OCI-M1 (cell line): ENCODE data around the gene SH3BP5.

Experiments used
- DNase-seq: peaks from one replicate; lab custom pipeline; 2025; lab: John Stamatoyannopoulos, UW

Gene SH3BP5

GRCh38 chr3:15243822-15244482 is 88.4 kb downstream of the SH3BP5 start:
- peak; percentile 20 for DNase-seq

DNA sequence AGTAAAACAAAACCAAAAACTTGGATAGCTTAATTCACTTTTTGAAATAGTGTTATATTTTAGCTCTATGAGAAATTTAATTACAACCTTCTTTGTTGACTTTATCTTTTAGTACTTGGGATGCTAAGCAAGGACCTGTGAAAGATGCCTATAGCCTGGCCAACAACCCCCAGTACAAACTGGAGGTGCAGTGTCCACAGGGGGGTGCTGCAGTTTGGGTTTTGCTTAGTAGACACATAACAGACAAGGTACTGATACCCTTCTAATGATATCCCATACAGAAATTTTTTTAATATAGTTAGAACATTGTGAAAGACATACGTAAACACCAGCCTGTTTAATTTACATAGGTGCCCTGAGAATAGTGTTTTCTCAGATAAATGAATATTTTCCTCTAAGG is 91.0 kb downstream of the SH3BP5 start:
- peak; percentile 37 for DNase-seq

DNA sequence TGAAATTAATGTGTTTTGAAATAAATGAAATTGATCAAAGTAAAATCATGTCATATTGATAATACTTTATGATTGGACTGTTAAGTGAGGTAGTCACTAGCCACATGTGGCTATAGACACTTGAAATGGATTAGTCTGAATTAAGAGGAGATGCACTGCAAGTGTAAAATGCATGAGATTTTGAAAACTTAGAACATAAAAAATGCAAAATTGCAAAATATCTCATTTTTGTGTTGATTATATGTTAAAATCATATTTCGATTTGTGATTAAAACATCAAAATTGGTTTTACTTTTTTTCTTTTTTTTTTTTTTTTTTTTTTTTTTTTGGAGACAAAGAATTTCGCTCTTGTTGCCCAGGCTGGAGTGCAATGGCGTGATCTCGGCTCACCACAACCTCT is 103.1 kb downstream of the SH3BP5 start:
- no peak for DNase-seq

GRCh38 chr3:15228147-15228546 is 104.2 kb downstream of the SH3BP5 start:
- no peak for DNase-seq

DNA sequence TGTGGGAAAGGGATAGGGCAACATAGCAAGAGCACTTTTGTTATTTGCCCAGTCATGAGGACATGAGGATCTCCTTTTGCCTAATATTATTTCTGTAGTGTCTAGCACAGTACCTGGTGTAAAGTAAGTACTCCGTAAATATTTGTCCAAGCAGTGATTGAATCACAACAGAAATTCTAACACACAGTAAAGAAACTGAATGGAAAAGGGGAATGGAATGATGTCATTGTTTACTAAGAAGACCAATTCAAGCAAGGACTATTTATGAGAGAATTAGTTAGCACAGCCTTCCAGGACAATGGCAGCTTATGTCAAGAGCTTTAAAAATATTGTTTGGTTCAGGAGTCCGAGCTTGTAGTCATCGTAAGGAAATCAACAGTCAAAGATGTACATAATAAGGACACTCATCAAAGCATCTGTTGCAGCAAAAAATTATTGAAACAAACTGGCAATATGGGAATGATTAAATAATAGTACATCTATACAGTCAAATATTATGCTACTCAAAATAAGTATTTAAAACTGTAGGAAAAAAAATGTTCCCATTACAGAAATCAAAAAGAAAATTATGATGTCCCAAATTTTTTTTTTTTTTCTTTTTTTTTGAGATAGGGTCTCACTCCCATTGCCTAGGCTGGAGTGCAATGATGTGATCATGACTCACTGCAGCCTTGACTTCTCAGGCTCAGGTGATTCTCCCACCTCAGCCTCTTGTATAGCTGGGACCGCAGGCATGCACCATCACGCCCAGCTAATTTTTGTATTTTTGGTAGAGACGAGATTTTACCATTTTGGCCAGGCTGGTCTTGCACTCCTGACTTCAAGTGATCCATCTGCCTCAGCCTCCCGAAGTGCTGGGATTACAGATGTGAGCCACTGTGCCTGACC is 108.5 kb downstream of the SH3BP5 start:
- DNase-seq = no peak

DNA sequence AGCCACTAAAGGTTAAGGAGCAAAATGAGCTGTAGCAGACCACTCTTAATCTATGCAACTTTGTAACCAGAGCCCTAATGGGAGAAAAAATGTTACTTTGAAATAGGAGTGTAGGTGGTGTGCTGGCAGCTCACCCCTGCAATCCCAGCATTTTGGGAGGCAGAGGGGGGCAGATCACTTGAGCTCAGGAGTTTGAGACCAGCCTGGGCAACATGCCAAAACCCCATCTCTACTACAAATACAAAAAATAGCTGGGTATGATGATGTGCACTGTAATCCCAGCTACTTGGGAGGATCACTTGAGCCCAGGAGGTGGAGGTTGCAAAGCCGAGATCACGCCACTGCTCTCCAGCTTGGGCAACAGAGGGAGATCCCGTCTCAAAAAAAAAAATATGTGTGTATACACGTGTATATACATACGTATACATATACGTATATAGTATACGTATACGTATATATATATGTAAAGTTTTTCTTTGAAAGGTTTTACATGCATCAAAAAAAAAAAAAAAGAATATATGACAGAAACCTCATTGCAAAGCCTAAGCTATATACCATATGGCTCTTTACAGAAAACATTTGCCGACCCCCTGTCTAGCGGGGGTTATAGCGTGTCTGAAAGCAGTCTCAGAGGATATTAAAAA is 110.7 kb downstream of the SH3BP5 start:
- DNase-seq = no peak

- DNase-seq = no peak
Observed at GRCh38 chr3:15220661-15221060, 111.7 kb downstream of the SH3BP5 start.

DNA sequence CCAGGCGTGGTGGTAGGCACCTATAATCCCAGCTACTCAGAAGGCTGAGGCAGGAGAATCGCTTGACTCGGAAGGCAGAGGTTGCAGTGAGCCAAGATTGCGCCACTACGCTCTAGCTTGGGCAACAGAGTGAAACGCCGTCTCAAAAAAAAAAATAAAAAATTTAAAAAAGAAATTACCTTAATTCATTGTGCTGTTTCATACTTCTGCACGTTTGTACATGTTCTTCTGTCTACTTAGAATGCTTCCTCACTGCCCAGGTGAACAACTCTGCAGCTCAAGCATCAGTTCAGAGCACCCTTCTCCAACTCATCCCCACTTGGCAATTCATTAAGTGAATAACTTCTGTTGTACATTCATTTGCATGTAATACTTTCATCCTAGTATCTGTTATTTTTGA is 112.3 kb downstream of the SH3BP5 start:
- DNase-seq = no peak

- no peak for DNase-seq
Observed at GRCh38 chr3:15218689-15219088, 113.7 kb downstream of the SH3BP5 start.

- no peak for DNase-seq
Observed at GRCh38 chr3:15217841-15218267, 114.5 kb downstream of the SH3BP5 start.

- no peak for DNase-seq
Observed at GRCh38 chr3:15217011-15217671, 115.2 kb downstream of the SH3BP5 start.

DNA sequence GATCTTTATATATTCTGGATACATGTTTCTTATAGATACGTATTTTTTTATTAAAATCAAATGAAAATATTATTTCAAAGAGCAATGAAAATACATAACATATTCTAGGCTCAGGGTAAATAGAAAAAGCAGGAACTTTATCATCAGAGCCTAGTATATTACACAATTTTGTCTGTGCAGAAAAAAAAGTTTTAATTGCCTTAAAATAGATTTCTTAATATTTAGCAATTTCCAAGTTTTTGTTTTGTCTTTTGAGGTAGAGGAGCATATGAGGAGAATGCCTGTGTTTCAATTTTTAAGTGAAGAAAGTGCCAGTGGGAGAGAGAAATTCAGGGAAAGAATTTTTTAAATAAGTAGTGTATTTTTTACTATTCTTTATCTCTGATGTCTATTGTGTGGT is 115.9 kb downstream of the SH3BP5 start:
- DNase-seq = no peak

DNA sequence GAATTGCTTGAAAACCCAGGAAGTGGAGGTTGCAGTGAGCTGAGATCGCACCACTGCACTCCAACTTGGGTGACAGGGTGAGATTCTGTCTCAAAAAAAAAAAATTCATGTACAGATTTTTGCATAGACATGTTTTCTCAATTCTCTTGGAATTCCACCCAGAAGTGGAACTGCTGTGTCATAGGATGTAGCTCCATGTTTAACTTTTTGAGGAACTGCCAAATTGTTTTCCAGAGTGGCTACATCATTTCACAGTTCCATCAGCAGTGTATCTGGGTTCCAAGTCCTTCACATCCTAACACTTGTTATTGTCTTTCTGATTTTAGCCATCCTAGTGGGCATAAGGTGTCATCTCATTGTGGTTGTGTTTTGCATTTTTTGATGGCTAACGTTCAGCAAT is 116.4 kb downstream of the SH3BP5 start:
- DNase-seq = no peak

- DNase-seq = no peak
Observed at GRCh38 chr3:15214758-15215157, 117.6 kb downstream of the SH3BP5 start.

- no peak for DNase-seq
Observed at GRCh38 chr3:15211937-15212336, 120.4 kb downstream of the SH3BP5 start.

DNA sequence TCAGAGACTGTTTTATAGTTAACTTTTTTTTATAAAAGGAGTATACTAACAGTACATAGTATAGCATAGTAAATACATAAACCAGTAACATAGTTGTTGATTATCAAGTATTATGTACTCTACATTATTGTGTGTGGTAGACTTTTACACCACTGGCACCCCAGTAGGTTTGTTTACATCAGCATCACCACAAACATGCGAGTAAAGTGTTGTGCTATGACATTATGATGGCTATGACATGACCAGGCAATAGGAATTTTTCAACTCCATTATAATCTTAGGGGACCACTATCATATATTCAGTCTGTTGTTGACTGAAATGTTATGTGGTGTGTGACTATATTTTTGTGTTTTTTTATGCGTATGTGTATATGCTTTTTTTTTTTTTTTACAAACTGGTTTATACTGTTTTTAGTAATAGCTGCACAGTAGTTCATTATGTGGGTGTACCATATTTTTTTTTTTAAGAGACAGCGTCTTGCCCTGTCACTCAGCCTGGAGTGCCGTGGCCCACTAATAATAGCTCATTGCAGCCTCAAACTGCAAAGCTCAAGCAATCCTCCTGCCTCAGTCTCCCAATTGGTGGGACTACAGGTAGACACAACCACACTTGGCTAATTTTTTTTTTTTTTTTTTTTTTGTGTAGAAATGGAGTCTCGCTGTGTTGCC is 124.4 kb downstream of the SH3BP5 start:
- DNase-seq = peak; percentile 31

DNA sequence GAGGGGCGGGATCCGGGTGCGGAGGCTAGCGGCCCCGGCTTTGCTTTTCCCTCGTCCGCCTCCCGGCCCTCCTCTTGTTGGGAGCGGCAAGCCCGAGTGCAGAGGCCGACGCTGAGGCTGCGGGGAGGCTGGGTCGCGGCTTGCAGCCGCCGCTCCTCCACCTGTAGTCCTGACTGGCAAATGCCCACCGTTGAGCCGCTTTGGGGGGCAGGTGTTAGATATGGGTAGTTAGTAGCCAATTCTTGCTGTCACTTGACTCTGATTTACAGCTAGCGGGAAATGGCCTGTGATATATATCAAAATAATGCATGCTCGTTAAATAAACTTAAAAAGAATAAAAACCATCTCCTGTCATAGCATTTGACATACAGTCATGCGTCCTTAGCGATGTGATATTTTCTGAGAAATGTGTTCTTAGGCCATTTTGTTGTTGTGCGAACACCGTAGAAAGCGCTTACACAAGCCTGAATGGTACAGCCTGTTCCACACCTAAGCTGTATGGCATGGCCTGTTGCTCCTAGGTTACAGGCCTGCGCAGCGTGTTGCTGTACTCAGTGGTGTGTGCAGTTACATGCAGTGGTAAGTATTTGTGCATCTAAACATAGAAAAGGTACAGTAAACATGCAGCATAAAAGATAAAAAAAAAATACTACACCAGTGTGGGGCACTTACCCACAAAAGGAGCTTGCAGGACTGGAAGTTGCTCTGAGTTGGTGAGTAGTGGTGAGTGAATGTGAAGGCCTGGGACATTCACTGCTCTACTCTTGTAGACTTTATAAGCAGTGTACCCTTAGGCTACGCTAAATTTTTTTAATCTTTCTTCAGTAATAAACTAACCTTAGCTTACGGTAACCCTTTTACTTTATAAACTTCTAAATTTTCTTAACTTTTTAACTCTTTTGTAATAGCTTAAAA is 125.5 kb downstream of the SH3BP5 start:
- no peak for DNase-seq

DNA sequence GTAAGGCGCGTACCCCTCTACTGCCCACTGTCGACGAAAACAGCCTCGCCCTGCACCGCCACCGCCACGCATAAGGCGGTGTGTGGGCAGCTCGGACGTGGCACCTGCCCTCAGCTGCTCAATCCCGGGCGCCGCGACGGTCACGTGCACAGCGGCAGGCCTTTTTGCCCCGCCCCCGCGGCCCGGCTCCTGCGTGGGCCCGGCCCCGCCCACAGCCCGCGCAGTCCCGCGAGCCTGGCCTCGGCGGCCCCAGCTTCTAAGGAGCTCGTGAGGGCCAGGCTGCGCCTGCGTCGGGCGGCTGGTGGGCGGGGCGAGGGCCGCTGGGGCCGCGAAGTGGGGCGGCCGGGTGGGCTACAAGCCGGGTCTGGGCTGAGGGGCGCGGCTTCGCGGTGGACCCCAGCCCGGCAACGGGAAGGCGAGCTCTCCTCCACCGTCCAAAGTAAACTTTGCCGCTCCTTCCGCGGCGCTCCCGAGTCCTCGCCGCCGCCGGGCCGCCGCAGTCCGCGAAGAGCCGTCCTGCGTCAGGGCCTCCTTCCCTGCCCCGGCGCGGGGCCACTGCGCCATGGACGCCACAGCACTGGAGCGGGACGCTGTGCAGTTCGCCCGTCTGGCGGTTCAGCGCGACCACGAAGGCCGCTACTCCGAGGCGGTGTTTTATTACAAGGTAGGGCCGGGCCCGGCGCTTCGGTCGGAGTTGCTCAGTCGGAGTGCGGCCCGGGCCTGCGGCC is 126.3 kb downstream of the SH3BP5 start, which contains the start of gene CAPN7:
TSS of gene CAPN7 (plus strand) at position 313 of the 728 bp plus-strand sequence. CDS start at position 563, 250 bp downstream.
- DNase-seq = no peak

DNA sequence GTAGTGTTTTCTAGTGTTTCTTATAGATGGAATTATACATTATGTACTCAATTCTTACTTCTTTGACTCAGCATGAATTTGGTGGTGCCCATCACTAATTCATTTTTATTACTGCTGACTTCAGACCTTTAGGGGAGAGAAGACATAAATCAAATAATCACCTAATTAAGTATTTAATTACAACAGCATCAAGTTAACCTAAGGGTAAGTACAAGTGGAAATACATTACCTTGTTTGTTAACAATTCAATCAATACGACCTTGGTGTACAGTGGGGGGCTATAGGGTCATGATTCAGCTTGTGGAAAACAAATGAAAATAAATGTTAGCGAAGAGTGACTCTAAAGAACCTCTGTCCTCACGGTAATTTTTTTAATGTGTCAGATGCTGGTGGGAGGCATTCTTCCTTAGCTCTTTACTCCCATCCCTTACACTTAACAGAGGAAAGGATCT is 126.9 kb downstream of the SH3BP5 start:
- DNase-seq = no peak
